RWPE1 (cell line): ENCODE measurements around the gene TSPAN14.

Experiments
- CTCF ChIA-PET: fragments of 350-600 bp; sonication (Branson Sonifier 250); formaldehyde crosslinking; extraction: SDS; loops from one replicate; lab custom pipeline; 2021; lab: Yijun Ruan, JAX
- POLR2A ChIA-PET: fragments of 400-600 bp; formaldehyde crosslinking; extraction: SDS; loops from one replicate; lab custom pipeline; 2020; ENCODE audit warnings: antibody characterized with exemption; ENCODE audit not compliant: low non-redundant PET; lab: Yijun Ruan, JAX
- DNase-seq: peaks from one replicate; pipeline ENCODE4 v3.0.0; 2012; ENCODE audit warnings: low spot score
- H3K27ac ChIP-seq: fragments of 450-650 bp; 2 replicates; pipeline ENCODE4 v1.5.1; 2017
- TF ChIP-seq, protein P1 (sequence below): fragments of 450-650 bp; conservative IDR thresholded peaks from 2 replicates; pipeline ENCODE4 v1.5.1; 2017; ENCODE audit warnings: low read depth, mild to moderate bottlenecking

TSPAN14 gene

DNA sequence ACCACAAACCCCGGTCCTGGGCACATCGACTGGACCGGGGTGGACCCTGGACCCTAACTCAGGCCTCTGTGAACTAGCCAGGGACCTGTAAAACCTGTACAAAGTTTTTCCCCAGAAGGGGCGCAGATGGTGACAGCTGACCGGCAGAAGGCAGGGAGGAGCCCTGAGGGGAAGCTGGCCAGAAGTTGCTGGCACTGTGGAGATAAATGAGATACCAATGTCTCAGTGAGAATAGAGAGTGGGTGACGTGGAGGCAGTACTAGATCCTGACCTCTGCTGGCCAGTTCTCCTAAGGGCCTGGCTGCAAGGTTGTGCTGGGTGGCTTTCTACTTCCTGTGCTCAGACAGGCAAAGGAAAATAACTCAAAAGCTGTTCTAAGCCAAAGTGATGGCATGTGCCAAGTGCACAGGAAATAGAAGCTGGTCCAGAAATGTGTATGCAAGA is 10.6 kb upstream of the TSPAN14 start:
- CTCF ChIA-PET, result interaction anchor here (0.5 to 2.8 kb wide), 23 partner anchors 10 to 1884 kb away, joined by 3 to 42 read pairs (median 4); partner anchors contain the start of genes PRXL2A and TSPAN14
- H3K27ac ChIP-seq, result peak overlapping the region; percentile 21; the same call in 1 of the 2 replicates
- DNase-seq, result no peak
- POLR2A ChIA-PET, result no interaction called here
- TF ChIP-seq, protein P1, sequence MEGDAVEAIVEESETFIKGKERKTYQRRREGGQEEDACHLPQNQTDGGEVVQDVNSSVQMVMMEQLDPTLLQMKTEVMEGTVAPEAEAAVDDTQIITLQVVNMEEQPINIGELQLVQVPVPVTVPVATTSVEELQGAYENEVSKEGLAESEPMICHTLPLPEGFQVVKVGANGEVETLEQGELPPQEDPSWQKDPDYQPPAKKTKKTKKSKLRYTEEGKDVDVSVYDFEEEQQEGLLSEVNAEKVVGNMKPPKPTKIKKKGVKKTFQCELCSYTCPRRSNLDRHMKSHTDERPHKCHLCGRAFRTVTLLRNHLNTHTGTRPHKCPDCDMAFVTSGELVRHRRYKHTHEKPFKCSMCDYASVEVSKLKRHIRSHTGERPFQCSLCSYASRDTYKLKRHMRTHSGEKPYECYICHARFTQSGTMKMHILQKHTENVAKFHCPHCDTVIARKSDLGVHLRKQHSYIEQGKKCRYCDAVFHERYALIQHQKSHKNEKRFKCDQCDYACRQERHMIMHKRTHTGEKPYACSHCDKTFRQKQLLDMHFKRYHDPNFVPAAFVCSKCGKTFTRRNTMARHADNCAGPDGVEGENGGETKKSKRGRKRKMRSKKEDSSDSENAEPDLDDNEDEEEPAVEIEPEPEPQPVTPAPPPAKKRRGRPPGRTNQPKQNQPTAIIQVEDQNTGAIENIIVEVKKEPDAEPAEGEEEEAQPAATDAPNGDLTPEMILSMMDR, result no peak

DNA sequence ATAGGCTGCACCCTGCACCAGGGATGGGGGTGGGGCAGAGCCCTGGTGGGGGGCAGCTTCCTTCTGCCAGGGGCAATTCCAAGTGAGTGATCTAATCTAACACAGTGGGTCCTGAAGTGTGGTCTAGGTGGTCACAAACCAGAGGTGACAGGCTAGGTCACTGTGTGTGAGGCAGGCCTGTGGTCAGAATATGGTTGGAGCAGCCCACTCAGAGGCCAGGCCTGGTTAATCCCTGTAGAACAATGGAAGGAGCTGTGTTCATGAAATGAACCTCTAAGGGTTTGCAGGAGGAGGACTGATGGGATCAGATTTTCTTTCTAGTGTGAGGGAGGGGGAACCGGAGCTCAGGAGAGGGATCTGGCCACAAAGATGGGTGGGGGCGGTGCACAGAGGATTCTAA is 10.0 kb upstream of the TSPAN14 start:
- peak overlapping the region; percentile 21; the same call in 1 of the 2 replicates for H3K27ac ChIP-seq
- TF ChIP-seq, protein P1, result no peak
- CTCF ChIA-PET, result interaction anchor here (0.5 to 2.8 kb wide), 32 partner anchors 9 to 1883 kb away, joined by 3 to 42 read pairs (median 4); partner anchors contain the start of genes PRXL2A and TSPAN14
- DNase-seq, result no peak
- POLR2A ChIA-PET, result no interaction called here

GRCh38 chr10:80444646-80445319 is 9.3 kb upstream of the TSPAN14 start:
- ChIA-PET CTCF (interaction anchor here (0.5 to 2.8 kb wide), 41 partner anchors 8 to 480 kb away, joined by 3 to 42 read pairs (median 4); partner anchors contain the start of gene TSPAN14), POLR2A (no interaction called here)
- DNase-seq, result peak; percentile 62
- TF ChIP-seq, protein P1, result peak; percentile 83
- 0 out of 2 replicates have a peak overlapping the region, but pooled peaks have one; percentile 21 for H3K27ac ChIP-seq

- CTCF ChIA-PET, result interaction anchor here (0.5 to 2.9 kb wide), 5 partner anchors 54 to 917 kb away, joined by 3 to 15 read pairs (median 5); no protein-coding TSS in a partner anchor
- DNase-seq, result no peak
- no peak overlapping the region for H3K27ac ChIP-seq
- TF ChIP-seq, protein P1, result no peak
- POLR2A ChIA-PET, result no interaction called here
Measured at GRCh38 chr10:80447436-80448190, 6.5 kb upstream of the TSPAN14 start.

DNA sequence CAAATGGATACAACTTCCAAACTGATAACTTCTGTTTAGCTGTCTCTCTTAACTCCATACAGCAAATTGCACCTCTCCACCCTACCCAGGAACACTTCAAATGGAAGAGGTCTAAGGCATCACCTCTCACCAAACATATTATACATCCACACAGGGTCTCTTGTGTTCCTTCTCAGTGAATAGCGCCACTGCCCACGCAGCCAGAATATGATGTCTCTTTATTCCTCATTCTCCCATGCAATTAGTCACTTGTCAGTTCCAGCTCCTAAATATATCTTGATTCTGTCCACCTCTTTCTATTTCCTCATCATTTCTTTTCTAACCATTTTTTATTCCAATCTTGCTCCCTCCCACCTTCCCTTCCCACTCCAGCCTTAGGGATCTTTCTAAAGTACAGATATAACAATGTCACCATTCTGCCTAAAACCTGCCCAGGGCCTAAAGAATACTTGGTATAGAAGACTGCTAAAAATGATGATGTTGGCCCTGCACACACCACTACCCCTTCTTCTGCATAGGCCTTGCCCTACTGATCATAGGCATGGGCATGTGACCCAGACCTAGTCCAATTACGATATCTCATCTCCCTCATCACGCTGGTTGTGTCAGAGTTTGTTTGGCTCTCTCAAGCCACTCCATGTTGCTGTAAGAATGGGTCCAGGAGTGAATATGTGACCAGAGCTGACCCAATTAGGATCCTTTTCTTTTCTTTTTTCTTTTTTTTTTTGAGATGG is 5.7 kb upstream of the TSPAN14 start:
- POLR2A ChIA-PET, result no interaction called here

More for the DNA sequence above, 5.7 kb upstream of the TSPAN14 start:
- TF ChIP-seq, protein P1, result no peak
- H3K27ac ChIP-seq, result no peak overlapping the region
- CTCF ChIA-PET, result interaction anchor here (0.7 to 2.9 kb wide), 2 partner anchors 57 to 409 kb away, joined by 3 to 15 read pairs; no protein-coding TSS in a partner anchor
- no peak for DNase-seq
